NCI-H1092 treated with DMSO at 0.1 percent for 48 hours (cell line): ENCODE data around the gene SRGAP2B.
"Not testable (repeated sequence)": the region's sequence is repeated elsewhere in the genome, so short reads cannot be mapped to it uniquely, and the experiment has no call there.

Experiments used
- DNase-seq: peaks from one replicate; lab custom pipeline; 2025; lab: John Stamatoyannopoulos, UW

The SRGAP2B gene

DNA sequence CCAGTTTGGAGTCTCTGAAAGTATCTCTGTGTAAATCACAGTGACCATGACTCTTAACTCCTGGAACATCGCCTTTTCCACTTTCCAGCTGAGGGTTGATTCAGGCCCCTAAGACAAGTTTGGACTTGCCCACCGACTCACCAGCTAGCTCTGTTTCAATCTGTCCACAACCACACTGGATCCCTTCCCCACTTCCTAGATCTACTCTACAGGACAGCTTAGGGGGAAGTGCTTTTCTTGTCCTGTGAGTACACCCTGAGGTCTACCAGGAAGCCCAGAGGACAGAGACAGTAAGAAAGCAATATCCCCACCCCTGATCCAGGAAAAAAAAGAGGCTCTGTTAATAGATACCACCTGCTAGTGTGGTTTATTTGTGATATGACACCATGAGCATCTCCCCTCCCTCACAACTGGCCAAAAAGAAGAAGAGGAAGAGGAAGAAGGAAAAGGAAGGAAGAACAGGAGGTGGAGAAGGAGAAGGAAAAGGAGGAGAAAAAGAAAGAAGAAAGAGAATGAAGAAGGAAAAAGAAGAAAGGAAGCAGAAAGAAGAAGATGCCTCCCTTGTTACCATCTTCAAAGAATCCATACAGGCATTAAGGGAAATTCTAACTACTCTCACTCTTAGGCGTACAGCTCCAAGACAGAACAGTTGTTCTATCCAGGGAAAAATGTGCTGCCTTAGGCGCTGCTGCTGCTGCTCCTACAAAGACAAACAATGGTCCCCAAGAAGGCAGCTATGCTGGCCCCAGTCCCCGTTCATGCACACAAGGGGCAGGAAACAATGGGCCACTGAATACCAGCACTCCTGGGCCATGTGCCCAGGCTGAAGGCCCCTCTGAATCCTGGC lies 96.8 kb downstream of the SRGAP2B start:
- DNase-seq = not testable (repeated sequence)

DNA sequence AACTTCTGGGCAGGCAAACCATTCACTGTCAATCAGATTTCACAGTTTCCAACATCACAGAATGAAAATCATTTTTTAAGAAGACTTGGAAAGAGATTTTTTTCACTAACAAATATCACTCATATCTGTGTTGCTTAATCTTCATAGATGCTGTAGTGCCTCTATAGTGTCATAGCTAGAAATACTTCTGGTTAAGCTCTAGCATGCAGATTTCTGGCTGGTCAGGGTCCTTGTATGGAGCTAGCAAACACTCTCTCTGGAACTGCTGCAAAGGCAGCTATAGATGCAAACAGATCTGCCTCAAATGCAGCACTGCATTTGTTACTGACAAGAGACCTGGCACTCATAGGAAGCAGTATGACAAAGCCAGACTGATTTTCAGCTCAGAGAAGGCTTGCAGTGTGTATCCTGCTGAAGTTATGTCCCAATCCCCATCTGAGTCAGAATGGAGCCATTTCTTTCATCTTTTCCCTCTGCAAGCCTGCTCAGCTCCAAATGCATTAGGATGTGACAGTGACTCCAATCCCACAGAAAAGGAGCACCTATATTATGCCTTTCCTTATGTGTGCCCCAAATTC lies 99.2 kb downstream of the SRGAP2B start:
- DNase-seq = not testable (repeated sequence)

DNA sequence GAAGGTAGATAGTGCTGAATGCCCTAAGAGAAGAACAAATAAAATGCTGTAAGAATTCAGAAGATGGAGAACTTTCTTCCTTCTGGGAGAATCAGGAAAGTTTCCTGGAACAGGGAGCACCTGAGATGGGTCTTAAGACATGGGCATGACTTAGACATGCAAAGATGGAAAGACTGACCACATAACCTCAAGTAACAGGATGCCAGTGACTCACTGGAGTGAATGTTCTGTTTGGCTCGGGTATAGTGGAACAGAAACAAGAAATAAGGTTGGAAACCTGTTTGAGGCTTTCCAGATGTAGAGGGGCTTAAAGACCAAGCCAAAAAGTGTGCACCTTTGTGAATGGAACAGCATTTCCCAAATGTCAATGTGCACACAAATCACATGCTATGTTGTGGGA lies 102.2 kb downstream of the SRGAP2B start:
- DNase-seq = not testable (repeated sequence)

- not testable (repeated sequence) for DNase-seq
These were observed 104.5 kb downstream of the SRGAP2B start for GRCh38 chr1:144990611-144991010.

DNA sequence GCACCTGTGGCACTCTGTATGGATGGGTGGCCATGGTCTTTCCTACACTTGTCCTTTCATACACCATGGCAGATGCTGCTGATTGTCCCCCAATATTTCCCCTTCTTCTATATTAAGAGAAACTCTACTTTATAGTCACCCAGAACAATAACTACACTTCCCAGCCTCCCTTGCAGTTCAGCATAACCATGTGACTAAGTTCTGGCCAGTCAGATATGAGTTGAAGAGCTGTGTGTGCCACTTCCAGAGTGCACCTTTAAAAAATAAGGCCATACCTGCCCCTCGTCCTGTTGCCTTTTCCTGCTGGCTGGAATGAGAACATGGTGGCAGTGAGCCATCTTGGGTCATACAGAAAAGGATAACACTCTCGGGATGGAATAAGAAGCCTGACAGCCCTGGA lies 108.0 kb downstream of the SRGAP2B start:
- DNase-seq = not testable (repeated sequence)

GRCh38 chr1:144986171-144986860 lies 108.8 kb downstream of the SRGAP2B start:
- not testable (repeated sequence) for DNase-seq

- not testable (repeated sequence) for DNase-seq
These were observed 109.5 kb downstream of the SRGAP2B start for GRCh38 chr1:144985550-144986170.

DNA sequence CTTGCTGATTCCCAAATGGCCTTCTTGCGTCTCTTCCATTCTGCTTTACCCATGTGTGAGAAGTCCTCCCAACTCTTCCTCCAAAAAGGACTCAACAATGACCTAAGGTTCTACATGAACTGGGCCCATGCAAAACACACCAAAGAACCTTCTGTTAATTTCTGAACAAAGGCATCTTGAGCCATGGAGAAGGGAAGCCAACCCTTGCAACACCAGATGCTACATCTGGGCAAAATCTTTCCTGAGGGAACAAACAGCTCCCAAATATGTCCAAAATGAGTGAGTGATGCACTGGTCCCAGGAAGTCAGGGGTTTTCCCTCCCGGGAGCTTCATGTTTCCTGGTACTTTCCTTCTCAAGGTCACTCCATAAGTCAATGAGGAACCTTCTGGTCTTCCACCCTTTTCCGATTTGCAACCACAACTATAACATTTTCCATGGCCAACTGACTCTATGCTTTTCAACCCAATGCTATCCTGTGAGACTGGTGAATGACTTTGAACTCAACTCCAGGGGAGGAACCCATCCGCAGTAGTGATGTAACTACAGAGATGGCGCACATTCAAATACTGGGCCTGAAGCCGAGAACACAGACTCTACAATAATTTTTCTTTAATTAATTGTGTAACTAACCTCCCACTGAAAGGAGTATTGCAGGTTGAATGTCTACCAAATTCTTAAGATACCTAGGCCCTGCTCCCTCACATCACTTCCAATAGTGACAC lies 112.2 kb downstream of the SRGAP2B start:
- DNase-seq = not testable (repeated sequence)

DNA sequence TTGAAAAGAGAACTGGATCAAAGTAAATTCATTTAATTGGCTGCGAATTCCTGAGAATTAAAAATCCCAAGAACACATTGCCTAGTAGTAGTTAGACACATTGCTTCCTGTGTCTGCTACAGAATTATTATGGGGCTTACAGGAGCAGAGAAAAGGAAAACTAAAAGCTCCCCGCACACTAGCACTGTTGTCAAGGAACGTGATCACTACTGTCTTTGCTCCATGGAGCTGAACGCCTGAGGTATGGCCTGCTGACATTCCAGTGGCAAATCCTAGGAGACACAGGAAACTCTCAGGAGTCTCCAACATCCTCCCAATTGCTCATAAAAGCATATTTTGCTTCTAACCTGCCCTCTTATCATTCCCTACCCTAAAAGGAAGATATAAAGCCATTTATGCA lies 114.0 kb downstream of the SRGAP2B start:
- DNase-seq = not testable (repeated sequence)

GRCh38 chr1:144979960-144980595 lies 115.0 kb downstream of the SRGAP2B start:
- DNase-seq = not testable (repeated sequence)

GRCh38 chr1:144977856-144978255 lies 117.3 kb downstream of the SRGAP2B start:
- not testable (repeated sequence) for DNase-seq

DNA sequence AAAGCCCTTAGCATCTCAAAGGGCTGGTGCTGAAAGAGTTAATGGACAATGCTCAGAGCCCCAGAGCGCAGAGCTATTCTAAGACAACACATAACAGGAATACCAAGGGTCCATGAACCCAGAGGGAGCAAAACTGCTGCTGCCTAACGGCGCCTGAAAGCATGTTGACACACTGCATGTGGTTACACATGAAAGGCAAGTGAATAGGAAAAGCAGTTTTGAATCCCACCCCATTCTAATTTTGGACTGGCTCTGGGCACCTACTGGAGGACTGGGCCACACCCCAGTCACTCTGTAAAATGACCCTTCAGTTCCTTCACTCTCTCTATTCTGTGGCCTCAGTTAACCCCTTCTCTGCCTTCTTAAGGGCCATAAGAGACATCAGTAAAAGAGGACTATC lies 123.2 kb downstream of the SRGAP2B start:
- DNase-seq = not testable (repeated sequence)

- DNase-seq = not testable (repeated sequence)
These were observed 128.6 kb downstream of the SRGAP2B start for GRCh38 chr1:144966488-144966887.

DNA sequence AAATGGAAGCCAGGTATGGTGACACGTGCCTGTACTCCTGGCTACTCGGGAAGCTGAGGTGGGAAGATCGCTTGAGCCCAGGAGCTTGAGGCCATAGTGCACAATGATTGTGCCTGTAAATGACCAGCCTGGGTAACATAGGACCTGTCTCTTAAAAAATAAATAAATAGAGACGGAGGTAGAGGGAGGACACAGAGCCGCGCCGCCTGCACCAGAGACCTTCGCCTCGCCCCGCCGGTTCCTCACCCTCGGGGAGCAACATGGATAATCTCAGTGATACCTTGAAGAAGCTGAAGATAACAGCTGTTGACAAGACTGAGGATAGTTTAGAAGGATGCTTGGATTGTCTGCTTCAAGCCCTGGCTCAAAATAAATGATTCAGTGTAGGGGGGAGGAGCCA lies 130.4 kb downstream of the SRGAP2B start:
- DNase-seq = not testable (repeated sequence)

DNA sequence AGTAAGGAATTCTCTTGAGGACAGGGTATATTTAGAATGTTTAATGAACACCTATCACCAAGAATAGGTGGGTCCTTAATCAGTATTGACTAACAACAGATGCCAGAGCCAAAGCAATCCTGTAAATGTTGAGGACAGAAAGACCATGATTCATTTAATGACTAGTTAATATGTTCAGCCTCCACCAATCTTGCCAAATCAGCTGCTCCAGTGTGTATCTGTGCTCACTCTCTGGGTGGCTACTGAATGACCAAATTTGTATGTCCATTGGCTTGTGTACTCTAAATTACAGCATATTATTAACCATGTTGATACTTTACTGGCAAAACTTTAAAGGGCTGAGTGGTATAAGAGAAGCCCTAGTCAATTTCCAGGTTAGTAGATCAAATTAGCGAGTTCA lies 130.9 kb downstream of the SRGAP2B start:
- not testable (repeated sequence) for DNase-seq

- not testable (repeated sequence) for DNase-seq
These were observed 131.6 kb downstream of the SRGAP2B start for GRCh38 chr1:144963571-144963970.

DNA sequence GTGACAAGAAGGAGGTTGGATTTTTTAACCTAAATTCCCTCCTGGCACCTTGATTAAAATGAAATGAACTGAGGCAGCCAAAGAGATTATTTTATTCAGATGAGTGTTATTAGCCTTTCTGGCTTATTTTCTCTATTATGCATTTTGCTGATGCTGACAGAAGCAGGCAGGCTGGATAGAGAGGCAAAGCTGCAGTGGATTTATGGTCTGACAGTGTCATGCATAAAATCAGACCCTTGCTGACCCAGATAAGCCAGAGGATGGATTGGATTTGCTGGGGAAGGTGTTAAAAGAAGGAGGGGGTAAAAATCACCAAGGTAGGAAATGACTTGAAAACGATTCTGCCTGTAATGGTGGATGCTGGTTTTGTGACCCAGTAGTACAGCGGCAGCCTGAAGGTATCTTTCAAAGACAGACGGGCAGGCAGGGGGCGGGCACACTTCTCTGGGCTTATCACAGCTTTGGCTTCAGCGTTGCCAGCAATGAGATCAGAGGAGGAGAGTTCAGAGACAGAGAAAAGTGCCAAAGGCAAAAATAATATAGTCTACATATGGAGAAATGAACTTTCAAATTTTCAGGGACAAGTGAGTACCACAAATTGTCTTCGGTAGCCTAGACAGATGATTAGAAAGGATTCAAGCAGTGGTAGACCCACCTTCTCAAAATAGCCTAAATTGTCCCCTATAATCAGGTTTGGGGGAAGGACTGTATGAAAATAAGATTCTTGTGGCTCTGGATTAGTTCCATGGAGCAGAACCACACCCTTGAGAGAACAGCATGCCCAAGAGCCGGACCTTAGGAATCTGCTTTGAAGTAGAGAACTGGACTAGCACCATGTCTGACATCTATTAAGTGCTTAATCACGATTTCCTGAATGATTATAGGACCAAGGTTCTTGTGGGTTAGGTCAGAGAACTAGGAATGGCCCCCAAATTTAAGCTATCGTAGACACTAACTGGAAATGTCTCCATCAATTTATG lies 133.2 kb downstream of the SRGAP2B start:
- not testable (repeated sequence) for DNase-seq

DNA sequence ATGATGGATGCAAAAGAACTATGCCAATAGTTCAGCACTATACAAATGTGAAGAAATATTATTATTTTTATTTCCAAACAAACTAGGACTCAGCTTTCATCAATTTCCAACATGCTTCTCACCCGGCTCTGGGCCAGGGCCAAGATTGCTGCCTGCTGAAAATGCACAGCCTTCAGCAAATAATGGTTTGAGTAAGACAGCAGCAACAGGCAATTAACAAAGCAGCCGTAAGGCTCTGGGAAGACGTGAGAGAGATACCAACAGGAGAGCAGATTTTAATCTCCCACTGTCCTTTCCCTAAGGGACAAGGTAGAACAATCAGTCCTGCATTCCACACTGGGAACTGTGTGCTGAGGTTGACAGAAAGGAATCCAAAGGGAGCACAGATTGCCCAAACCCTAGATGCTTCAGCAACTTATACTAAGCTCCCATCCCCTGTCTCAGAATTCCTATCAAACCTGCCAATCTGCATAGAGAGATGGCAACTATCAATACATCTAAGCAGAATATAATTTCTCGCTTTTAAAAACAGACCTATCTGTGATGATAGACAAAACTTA lies 134.1 kb downstream of the SRGAP2B start:
- not testable (repeated sequence) for DNase-seq

- DNase-seq = not testable (repeated sequence)
These were observed 146.7 kb downstream of the SRGAP2B start for GRCh38 chr1:144948390-144948789.
